GM12891 (cell line): ENCODE measurements around the gene STK24.
"Not testable (repeated sequence)": the region's sequence is repeated elsewhere in the genome, so short reads cannot be mapped to it uniquely, and the experiment has no call there.

Experiments used
- DNase-seq: peaks from one replicate; pipeline ENCODE4 v3.0.0; 2011; ENCODE audit warnings: low spot score; ENCODE audit not compliant: insufficient read length
- FAIRE-seq: peaks from 2 replicates; lab custom pipeline; 2011; peaks lifted over from hg19 to GRCh38; lab: Jason Lieb, UNC
- PAX5 ChIP-seq: IDR thresholded peaks from 2 replicates; pipeline ENCODE4 v1.6.1; 2011; ENCODE audit warnings: low read length, moderate library complexity, mild to moderate bottlenecking; ENCODE audit not compliant: insufficient read depth, severe bottlenecking
- POLR2A ChIP-seq: IDR thresholded peaks from 2 replicates; pipeline ENCODE4 v1.6.1; 2011; ENCODE audit warnings: low read depth, low read length, control low read depth
- POLR2AphosphoS5 ChIP-seq: IDR thresholded peaks from 2 replicates; pipeline ENCODE4 v1.6.1; 2011; ENCODE audit warnings: low read depth, low read length, control low read depth
- POU2F2 ChIP-seq: IDR thresholded peaks from 2 replicates; pipeline ENCODE4 v1.6.1; 2011; ENCODE audit warnings: low read depth, mild to moderate bottlenecking, control low read depth, low read length, moderate library complexity
- SPI1 ChIP-seq: IDR thresholded peaks from 2 replicates; pipeline ENCODE4 v1.6.1; 2011; ENCODE audit warnings: low read depth, low read length, control low read depth
- TAF1 ChIP-seq: IDR thresholded peaks from 2 replicates; pipeline ENCODE4 v1.6.1; 2011; ENCODE audit warnings: low read depth, low read length, control low read depth

Gene STK24

DNA sequence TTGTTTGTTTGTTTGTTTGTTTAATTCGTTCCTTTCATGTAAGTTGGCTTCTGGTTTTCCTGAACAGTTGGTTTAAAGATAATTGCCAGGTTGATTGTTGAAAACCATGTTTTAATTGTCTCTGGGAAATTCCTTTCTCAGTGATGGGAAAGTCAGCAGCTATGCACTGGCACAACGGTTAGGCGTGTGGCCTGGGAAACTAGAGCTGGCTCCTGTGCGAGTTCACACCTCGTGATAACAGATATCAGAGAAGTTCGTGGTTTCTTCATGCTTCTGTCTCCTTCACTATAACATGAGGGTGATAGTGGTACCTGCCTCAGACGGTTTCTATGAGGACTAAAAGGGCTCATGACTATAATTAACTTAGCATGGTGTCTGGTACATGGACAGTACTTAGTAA is 153.5 kb downstream of the STK24 start:
- no peak for TF ChIP-seq POU2F2
- TF ChIP-seq POLR2AphosphoS5: no peak
- TF ChIP-seq PAX5: no peak
- TF ChIP-seq TAF1: no peak
- no peak for TF ChIP-seq SPI1
- FAIRE-seq: no peak
- no peak for DNase-seq

DNA sequence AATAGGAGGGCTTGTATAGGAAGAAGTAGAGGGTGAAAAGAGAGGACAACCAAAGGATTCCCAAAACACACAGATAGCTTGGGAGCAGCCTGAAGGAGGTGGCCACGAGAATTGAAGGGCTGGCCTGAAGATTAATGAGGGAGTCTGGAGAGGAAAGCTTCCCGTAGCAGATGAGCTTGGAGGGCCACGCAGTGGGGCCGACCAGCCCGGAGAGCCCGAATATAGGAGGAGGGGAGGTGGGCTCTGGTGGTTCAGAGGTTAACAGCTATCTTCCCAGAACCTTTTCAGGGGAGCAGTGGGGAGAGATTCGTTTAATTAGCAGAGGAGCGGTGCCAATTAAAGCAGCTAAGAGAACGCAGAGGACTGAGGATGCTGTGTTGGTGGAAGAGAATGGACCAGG is 154.9 kb downstream of the STK24 start:
- DNase-seq: no peak
- TF ChIP-seq TAF1: no peak
- TF ChIP-seq SPI1: no peak
- TF ChIP-seq POU2F2: no peak
- no peak for TF ChIP-seq POLR2A
- no peak for TF ChIP-seq POLR2AphosphoS5
- no peak for TF ChIP-seq PAX5
- FAIRE-seq: no peak

DNA sequence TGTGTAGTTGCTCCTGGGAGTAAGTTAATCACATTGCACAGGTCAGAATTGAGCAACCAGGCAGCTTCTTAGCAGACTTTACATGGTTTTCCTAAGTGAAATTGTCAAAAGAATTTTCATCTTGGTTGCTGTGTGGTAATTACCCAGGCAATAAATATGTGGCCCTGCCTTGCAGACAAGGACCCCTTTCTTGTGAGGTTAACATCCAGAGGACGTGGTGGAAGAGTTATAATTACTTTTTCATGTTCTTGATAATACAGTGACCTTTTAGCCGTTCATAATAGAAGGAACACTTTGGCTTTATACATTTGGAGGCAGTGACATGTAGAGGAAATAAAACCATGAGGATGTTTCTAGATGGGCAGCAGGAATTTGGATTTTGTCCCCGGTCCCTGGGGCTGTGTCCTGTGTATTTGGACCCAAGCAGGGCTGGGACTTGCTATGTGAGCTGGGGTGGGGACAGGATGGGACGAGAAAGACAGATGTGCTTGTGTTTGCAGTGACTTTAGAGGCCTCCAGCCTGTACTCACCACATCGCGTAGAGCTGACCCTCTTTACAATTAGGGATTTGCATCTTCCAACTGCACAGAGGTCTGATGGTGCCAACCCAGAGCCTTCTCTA is 156.2 kb downstream of the STK24 start:
- TF ChIP-seq POU2F2: no peak
- FAIRE-seq: no peak
- DNase-seq: no peak

DNA sequence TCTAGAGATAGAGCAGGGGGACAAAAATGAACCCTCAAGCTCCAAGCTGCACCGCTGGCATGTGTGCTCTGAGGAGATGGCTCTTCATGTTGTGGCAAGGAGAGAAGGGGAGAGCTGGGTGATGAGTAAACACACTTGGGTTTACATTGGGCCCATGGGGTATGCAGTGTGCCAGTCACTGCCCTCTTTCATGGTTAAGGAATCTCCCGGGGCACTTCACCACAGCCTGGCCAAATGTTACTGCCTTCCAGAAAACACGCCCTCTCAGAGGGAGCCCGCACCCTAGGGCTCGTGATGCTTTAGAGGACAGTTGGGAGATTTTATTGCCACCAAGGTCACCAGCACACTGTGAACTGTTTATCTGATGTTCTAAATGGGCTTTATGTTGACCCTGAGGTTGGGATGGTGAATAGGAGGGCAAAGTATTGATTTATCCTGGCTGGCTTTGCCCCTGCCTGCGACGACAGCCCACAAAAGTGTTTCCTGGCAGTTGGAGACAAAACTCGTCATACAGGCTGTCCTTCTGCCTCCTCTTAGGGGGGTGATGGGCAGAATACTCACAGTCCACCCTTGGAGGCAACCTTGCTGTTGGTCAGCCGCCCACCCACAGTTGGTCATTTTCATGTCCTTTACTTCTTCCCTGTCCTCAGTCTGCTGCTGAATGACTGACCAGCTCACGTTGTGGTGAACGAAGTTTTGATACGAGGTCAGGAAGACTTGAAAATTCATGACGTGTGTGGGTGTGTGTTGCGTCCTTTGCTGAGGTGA is 156.9 kb downstream of the STK24 start:
- no peak for TF ChIP-seq POLR2AphosphoS5
- no peak for TF ChIP-seq POU2F2
- no peak for FAIRE-seq
- no peak for DNase-seq

DNA sequence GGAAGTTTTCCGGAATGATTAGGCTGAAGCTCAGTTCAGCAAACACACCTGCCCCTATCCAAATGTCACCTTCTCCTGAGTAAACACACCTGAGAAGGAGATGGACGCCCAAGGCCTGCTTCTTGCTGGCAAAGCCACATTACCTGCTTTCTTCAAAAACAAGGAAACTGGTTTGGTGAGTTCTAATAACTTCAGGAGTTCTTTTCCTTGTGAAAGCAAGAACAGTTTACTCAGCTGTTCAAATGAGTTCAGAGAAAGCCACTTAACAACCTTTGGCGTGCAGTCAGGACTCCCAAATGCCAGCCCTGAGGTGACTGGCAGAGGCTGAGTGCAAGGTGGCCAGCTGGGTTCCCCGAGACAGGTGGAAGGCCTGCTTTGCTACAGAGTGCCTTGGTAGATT is 160.5 kb downstream of the STK24 start:
- DNase-seq (no peak), FAIRE-seq (no peak)
- TF ChIP-seq PAX5 (no peak), POLR2AphosphoS5 (no peak), TAF1 (no peak), POU2F2 (no peak), SPI1 (no peak), POLR2A (no peak)

DNA sequence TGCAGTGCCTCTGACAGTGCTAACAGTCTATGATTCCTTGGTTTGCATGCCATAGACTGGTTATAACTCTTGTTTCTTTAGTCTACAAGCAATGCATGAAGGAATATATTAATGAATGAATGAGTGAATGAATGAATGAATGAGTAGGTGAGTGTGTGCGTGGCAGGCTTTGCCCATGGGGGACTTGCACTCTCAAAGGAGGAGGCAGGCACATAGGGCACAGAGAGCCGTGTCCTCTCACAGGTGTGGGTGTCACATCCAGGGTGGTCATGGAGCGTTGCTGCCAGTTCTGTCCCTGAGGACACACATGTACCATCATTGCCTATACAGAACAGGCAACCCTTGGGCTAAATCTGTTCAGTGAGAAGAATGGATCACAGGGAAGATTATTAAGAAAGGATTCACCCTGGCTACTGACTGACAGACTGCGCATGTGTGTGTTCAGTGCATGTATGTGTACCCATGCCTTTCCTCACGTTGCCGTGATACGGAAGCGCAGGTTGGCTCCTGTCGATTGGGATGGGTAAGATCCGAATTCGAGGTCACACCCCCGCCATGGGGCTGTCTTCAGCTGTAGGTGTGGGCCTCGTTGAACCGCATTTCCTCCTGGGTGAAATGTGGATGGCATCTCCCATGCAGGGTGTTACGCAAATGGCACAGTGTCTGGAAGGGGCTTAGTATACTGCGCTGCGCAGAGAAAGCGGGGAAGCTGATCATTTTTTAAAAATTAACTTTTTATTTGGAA is 161.4 kb downstream of the STK24 start:
- DNase-seq (no peak), FAIRE-seq (no peak)
- TF ChIP-seq POLR2A (no peak), POU2F2 (no peak), SPI1 (no peak), TAF1 (no peak), POLR2AphosphoS5 (no peak), PAX5 (no peak)

DNA sequence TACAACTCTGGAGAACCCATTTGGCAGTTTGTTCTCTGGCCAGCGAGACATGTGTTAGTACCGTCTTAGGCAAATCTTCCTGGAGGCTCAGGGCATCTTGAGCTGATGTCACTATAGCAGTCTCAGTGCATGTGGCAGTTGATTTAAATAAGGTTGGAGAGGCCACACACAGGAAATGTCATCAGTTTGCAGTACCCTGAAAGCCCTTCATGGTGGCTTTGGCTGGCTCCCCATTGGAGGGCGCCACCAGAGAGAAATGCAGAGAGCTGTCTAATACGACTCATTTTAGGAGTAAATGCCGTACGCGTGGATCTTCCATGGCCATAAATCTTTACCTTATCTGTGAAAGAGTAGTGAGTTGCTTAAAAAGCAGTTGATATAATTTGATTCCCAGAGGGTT is 163.1 kb downstream of the STK24 start:
- TF ChIP-seq POU2F2 (no peak), POLR2AphosphoS5 (no peak), SPI1 (no peak), PAX5 (no peak), TAF1 (no peak), POLR2A (no peak)
- DNase-seq (no peak), FAIRE-seq (no peak)

DNA sequence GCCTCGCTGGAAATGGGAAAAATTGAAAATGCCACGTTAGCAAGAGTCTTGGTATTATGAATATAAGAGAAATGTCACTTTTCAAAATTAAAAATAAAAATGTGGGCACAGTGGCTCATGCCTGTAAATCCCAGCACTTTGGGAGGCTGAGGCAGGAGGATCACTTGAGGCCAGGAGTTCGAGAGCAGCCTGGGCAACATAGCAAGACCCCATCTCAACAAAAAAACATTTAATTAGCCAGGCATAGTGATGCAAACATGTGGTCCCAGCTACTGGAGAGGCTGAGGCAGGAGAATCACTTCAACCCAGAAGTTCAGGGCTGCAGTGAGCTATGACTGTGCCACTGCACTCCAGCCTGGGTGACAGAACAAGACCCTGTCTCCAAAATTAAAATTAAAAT is 163.6 kb downstream of the STK24 start:
- FAIRE-seq: not testable (repeated sequence)

DNA sequence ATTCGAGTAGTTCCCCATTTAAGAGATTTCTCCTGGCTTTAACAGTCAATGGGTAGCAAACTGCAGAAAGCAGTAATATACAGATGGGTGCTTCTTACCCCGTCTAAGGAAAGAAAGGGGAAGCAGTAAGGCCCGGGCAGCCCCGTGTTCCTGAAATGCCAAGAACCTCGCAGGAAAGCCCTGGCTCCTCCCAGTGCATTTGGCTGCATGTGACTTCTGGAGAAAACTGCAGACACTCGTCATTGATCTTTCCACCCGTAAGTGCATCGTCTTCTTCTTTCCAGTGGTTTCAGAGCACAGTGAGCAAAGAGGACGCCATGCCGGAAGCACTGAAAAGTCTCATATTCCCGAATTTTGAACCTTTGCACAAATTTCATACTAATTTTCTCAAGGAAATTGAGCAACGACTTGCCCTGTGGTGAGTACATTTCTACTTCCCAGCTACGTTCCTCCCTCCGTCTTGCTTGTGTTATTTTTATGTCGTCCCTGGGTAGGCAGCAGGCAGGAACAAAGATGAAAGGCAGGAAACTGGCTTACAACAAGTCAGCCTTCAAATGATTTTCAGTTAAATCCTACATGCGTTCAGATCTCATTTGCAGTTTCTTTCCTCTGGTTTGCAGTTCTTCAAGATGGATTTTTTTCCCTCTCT is 165.2 kb downstream of the STK24 start:
- FAIRE-seq (no peak), DNase-seq (no peak)
- no peak for TF ChIP-seq POU2F2
- TF ChIP-seq POLR2AphosphoS5: no peak
- TF ChIP-seq TAF1: no peak
- TF ChIP-seq SPI1: no peak
- no peak for TF ChIP-seq POLR2A
- TF ChIP-seq PAX5: no peak

More for the DNA sequence above, 163.6 kb downstream of the STK24 start:
- not testable (repeated sequence) for DNase-seq
